ENCODE results near the gene MRPS18A. TPM values are rescaled to one million over a fixed set of nuclear protein-coding genes. Genes with fewer than 3 reads are reported as not detected.

MRPS18A gene
- total and polyA plus RNA-seq, 2 of the 13 experiments (the other 11 are each of a cell fraction or from before 2014, with no cell fraction given): 87.8 to 89.1 TPM

- TF ChIP-seq ZNF512B (CRISPR knock-in tag; IDR thresholded peaks at IDR 0.05; ENCODE audit: borderline replicate concordance) (0 out of 2 replicates have a peak, but pooled peaks have one; percentile 90), TGIF2 (CRISPR knock-in tag; IDR thresholded peaks at IDR 0.05) (no peak), HNF1A (IDR thresholded peaks at IDR 0.05; ENCODE audit: low read depth) (no peak), HNF1A (CRISPR knock-in tag; IDR thresholded peaks at IDR 0.05; ENCODE audit: borderline replicate concordance) (peak; percentile 55; the same call in 1 of the 2 replicates), HHEX (CRISPR knock-in tag; IDR thresholded peaks at IDR 0.05) (peak; percentile 41; the same call in 1 of the 2 replicates), GATAD1 (CRISPR knock-in tag; IDR thresholded peaks at IDR 0.05) (peak; percentile 52; the same call in 1 of the 2 replicates), MEIS2 (CRISPR knock-in tag; IDR thresholded peaks at IDR 0.05) (no peak), ZNF710 (CRISPR knock-in tag; IDR thresholded peaks at IDR 0.05; ENCODE audit: borderline replicate concordance) (peak; percentile 96), ZNF761 (CRISPR knock-in tag; conservative IDR thresholded peaks at IDR 0.05) (0 out of 2 replicates have a peak, but pooled peaks have one; percentile 45), ZNF317 (CRISPR knock-in tag; IDR thresholded peaks at IDR 0.05) (peak; percentile 39; the same call in 1 of the 2 replicates), SOX13 (IDR thresholded peaks at IDR 0.05) (no peak), SOX13 (CRISPR knock-in tag; conservative IDR thresholded peaks at IDR 0.05 in 1 of 2, IDR thresholded peaks at IDR 0.05 in 1 of 2) (peak in 1 of 2 experiments; percentile 75; a peak in 2 of 4 replicates), LCORL (IDR thresholded peaks at IDR 0.05) (no peak), LCORL (CRISPR knock-in tag; IDR thresholded peaks at IDR 0.05) (peak; percentile 94; the same call in 1 of the 2 replicates), ZNF260 (CRISPR knock-in tag; IDR thresholded peaks at IDR 0.05; ENCODE audit: borderline replicate concordance, low read depth) (no peak), KDM5A (IDR thresholded peaks at IDR 0.05; ENCODE audit: borderline replicate concordance, low read length) (0 out of 2 replicates have a peak, but pooled peaks have one; percentile 27), ZBTB34 (CRISPR knock-in tag; IDR thresholded peaks at IDR 0.05) (peak; percentile 86)
Observed at GRCh38 chr6:43671801-43672690, 15.5 kb downstream of the MRPS18A start (continued).

All from HepG2 (cell line).